Activated naive CD4-positive, alpha-beta T cell treated with anti-CD3 and anti-CD28 coated beads, Interleukin-2, amount 50 U/mL, for 24 hours (primary cell): ENCODE results near the gene TBX15.
"Not testable (repeated sequence)": the region's sequence is repeated elsewhere in the genome, so short reads cannot be mapped to it uniquely, and the experiment has no call there.

ENCODE experiments used
- H3K27ac Mint-ChIP-seq: one replicate; pipeline ENCODE4 v1.8.0; 2021; ENCODE audit warnings: mild to moderate bottlenecking, mixed read lengths
- H3K27me3 Mint-ChIP-seq: one replicate; pipeline ENCODE4 v1.8.0; 2021; ENCODE audit warnings: mixed read lengths
- H3K36me3 Mint-ChIP-seq: one replicate; pipeline ENCODE4 v1.8.0; 2021; ENCODE audit warnings: mixed read lengths
- H3K4me1 Mint-ChIP-seq: one replicate; pipeline ENCODE4 v1.8.0; 2021; ENCODE audit warnings: mixed read lengths
- H3K4me3 Mint-ChIP-seq: one replicate; pipeline ENCODE4 v1.8.0; 2021; ENCODE audit warnings: mild to moderate bottlenecking, mixed read lengths
- H3K9me3 Mint-ChIP-seq: one replicate; pipeline ENCODE4 v1.8.0; 2021; ENCODE audit warnings: mixed read lengths

Gene TBX15

GRCh38 chr1:118960026-118960561 lies 28.0 kb downstream of the TBX15 start:
- Mint-ChIP-seq H3K36me3 (no peaks in the 10 kb centered on the region), H3K4me1 (no peaks in the 10 kb centered on the region), H3K27ac (no peak overlapping the region), H3K27me3 (peaks cover 7% of the 10 kb centered on the region), H3K9me3 (no peaks in the 10 kb centered on the region), H3K4me3 (no peak overlapping the region)

GRCh38 chr1:118958937-118959631 lies 29.1 kb downstream of the TBX15 start:
- no peaks in the 10 kb centered on the region for H3K36me3 Mint-ChIP-seq
- H3K9me3 Mint-ChIP-seq: no peaks in the 10 kb centered on the region
- H3K27me3 Mint-ChIP-seq: peaks cover 6% of the 10 kb centered on the region
- no peak overlapping the region for H3K4me3 Mint-ChIP-seq
- no peaks in the 10 kb centered on the region for H3K4me1 Mint-ChIP-seq
- H3K27ac Mint-ChIP-seq: no peak overlapping the region

- H3K36me3 Mint-ChIP-seq: no peaks in the 10 kb centered on the region
- peaks cover 4% of the 10 kb centered on the region for H3K27me3 Mint-ChIP-seq
- no peak overlapping the region for H3K27ac Mint-ChIP-seq
- peaks cover 6% of the 10 kb centered on the region for H3K9me3 Mint-ChIP-seq
- H3K4me3 Mint-ChIP-seq: no peak overlapping the region
- H3K4me1 Mint-ChIP-seq: no peaks in the 10 kb centered on the region
Observed at GRCh38 chr1:118958140-118958539, 30.0 kb downstream of the TBX15 start.

- not testable (repeated sequence) for H3K4me1 Mint-ChIP-seq, H3K9me3 Mint-ChIP-seq, H3K27ac Mint-ChIP-seq, H3K36me3 Mint-ChIP-seq, H3K27me3 Mint-ChIP-seq, H3K4me3 Mint-ChIP-seq
Observed at GRCh38 chr1:118957579-118957978, 30.6 kb downstream of the TBX15 start.

GRCh38 chr1:118954301-118954905 lies 33.7 kb downstream of the TBX15 start:
- H3K36me3 Mint-ChIP-seq: no peaks in the 10 kb centered on the region
- H3K9me3 Mint-ChIP-seq: peaks cover 6% of the 10 kb centered on the region
- peaks cover 4% of the 10 kb centered on the region for H3K27me3 Mint-ChIP-seq
- no peak overlapping the region for H3K27ac Mint-ChIP-seq
- no peak overlapping the region for H3K4me3 Mint-ChIP-seq
- no peaks in the 10 kb centered on the region for H3K4me1 Mint-ChIP-seq

- Mint-ChIP-seq H3K4me3 (no peak overlapping the region), H3K36me3 (no peaks in the 10 kb centered on the region), H3K4me1 (no peaks in the 10 kb centered on the region), H3K27ac (no peak overlapping the region), H3K27me3 (peaks cover 4% of the 10 kb centered on the region), H3K9me3 (peaks cover 10% of the 10 kb centered on the region)
Observed at GRCh38 chr1:118951270-118951936, 36.7 kb downstream of the TBX15 start.

GRCh38 chr1:118949315-118949714 lies 38.8 kb downstream of the TBX15 start:
- Mint-ChIP-seq H3K36me3 (no peaks in the 10 kb centered on the region), H3K4me3 (no peak overlapping the region), H3K27ac (no peak overlapping the region), H3K9me3 (peaks cover 10% of the 10 kb centered on the region), H3K4me1 (no peaks in the 10 kb centered on the region), H3K27me3 (peaks cover 7% of the 10 kb centered on the region)

- Mint-ChIP-seq H3K27ac (no peak overlapping the region), H3K4me3 (no peak overlapping the region), H3K36me3 (no peaks in the 10 kb centered on the region), H3K27me3 (peaks cover 7% of the 10 kb centered on the region), H3K9me3 (peaks cover 10% of the 10 kb centered on the region), H3K4me1 (no peaks in the 10 kb centered on the region)
Observed at GRCh38 chr1:118948846-118949245, 39.3 kb downstream of the TBX15 start.

- Mint-ChIP-seq H3K27me3 (peaks cover 7% of the 10 kb centered on the region), H3K36me3 (no peaks in the 10 kb centered on the region), H3K4me1 (no peaks in the 10 kb centered on the region), H3K4me3 (no peak overlapping the region), H3K27ac (no peak overlapping the region), H3K9me3 (peaks cover 6% of the 10 kb centered on the region)
Observed at GRCh38 chr1:118948351-118948750, 39.8 kb downstream of the TBX15 start.

GRCh38 chr1:118947790-118948189 lies 40.4 kb downstream of the TBX15 start:
- Mint-ChIP-seq H3K36me3 (no peaks in the 10 kb centered on the region), H3K9me3 (peaks cover 5% of the 10 kb centered on the region), H3K4me3 (no peak overlapping the region), H3K4me1 (no peaks in the 10 kb centered on the region), H3K27me3 (peaks cover 7% of the 10 kb centered on the region), H3K27ac (no peak overlapping the region)

GRCh38 chr1:118947003-118947765 lies 41.0 kb downstream of the TBX15 start:
- H3K36me3 Mint-ChIP-seq: no peaks in the 10 kb centered on the region
- H3K4me1 Mint-ChIP-seq: no peaks in the 10 kb centered on the region
- H3K4me3 Mint-ChIP-seq: no peak overlapping the region
- peaks cover 5% of the 10 kb centered on the region for H3K9me3 Mint-ChIP-seq
- peaks cover 7% of the 10 kb centered on the region for H3K27me3 Mint-ChIP-seq
- H3K27ac Mint-ChIP-seq: no peak overlapping the region

- Mint-ChIP-seq H3K9me3 (peaks cover 11% of the 10 kb centered on the region), H3K27me3 (peaks cover 7% of the 10 kb centered on the region), H3K36me3 (no peaks in the 10 kb centered on the region), H3K4me1 (no peaks in the 10 kb centered on the region), H3K27ac (no peak overlapping the region), H3K4me3 (no peak overlapping the region)
Observed at GRCh38 chr1:118945489-118945888, 42.7 kb downstream of the TBX15 start.

- no peaks in the 10 kb centered on the region for H3K4me1 Mint-ChIP-seq
- H3K36me3 Mint-ChIP-seq: no peaks in the 10 kb centered on the region
- no peak overlapping the region for H3K27ac Mint-ChIP-seq
- no peak overlapping the region for H3K4me3 Mint-ChIP-seq
- peaks cover 7% of the 10 kb centered on the region for H3K27me3 Mint-ChIP-seq
- H3K9me3 Mint-ChIP-seq: peaks cover 11% of the 10 kb centered on the region
Observed at GRCh38 chr1:118944546-118944945, 43.6 kb downstream of the TBX15 start.

GRCh38 chr1:118944133-118944532 lies 44.0 kb downstream of the TBX15 start:
- Mint-ChIP-seq H3K4me3 (no peak overlapping the region), H3K36me3 (no peaks in the 10 kb centered on the region)

GRCh38 chr1:118940957-118941356 lies 47.2 kb downstream of the TBX15 start:
- no peaks in the 10 kb centered on the region for H3K4me1 Mint-ChIP-seq
- no peaks in the 10 kb centered on the region for H3K36me3 Mint-ChIP-seq
- no peak overlapping the region for H3K4me3 Mint-ChIP-seq
- peaks cover 3% of the 10 kb centered on the region for H3K27me3 Mint-ChIP-seq
- H3K9me3 Mint-ChIP-seq: peaks cover 6% of the 10 kb centered on the region
- no peak overlapping the region for H3K27ac Mint-ChIP-seq

More at GRCh38 chr1:118944133-118944532, 44.0 kb downstream of the TBX15 start:
- no peak overlapping the region for H3K27ac Mint-ChIP-seq
- H3K9me3 Mint-ChIP-seq: peaks cover 11% of the 10 kb centered on the region
- H3K4me1 Mint-ChIP-seq: no peaks in the 10 kb centered on the region
- H3K27me3 Mint-ChIP-seq: peaks cover 7% of the 10 kb centered on the region
